Measurements from ENCODE around the gene FAAP20. TPM values are rescaled to one million over a fixed set of nuclear protein-coding genes. Genes with fewer than 3 reads are reported as not detected.

FAAP20 gene
- total RNA-seq, 1 experiment from 2014 or later: 119 TPM

DNA sequence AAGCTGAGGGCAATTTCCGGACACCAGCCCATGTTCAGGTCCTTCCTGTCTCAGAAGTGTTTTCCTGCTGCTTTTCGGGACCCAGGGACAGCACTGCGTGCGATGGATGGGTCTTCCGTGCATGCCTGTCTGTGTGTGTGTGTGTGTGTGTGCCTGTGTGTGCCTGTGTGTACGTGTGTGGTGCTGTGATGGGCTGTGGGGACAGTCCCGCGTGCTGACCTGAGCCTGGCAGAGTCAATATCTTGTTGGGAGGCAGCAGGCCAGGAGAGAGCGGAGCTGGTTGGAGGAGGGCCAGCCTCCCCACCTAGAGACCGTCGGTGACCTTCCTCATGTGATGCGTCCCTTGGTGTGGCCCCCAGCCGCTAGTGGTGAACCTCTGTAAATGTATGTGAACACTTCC, 47.2 kb upstream of the FAAP20 start:
- H3K27ac Mint-ChIP-seq: peak overlapping the region; percentile 36 to 65 (median 51); a peak in 6 of 7 replicates
- no peaks in the 10 kb centered on the region for H3K27me3 Mint-ChIP-seq (ENCODE audit: low read depth)
- no peak overlapping the region; a peak in 1 of 5 replicates for H3K4me3 Mint-ChIP-seq

More for the DNA sequence above, 47.2 kb upstream of the FAAP20 start:
- WGBS (ENCODE audit: extremely low coverage, insufficient read length, low lambda C conversion rate): no CpG with 5 or more reads among the region's 13 CpGs
- H2BK5ac ChIP-seq (ENCODE audit: insufficient read length, low read length): no peak overlapping the region
- no peak overlapping the region for H2BK12ac ChIP-seq (ENCODE audit: insufficient read length, low read depth, low read length)
- H3K9ac ChIP-seq (ENCODE audit: extremely low read depth, insufficient read length, low read length): no peak overlapping the region
- no peak overlapping the region for H3T11ph ChIP-seq (ENCODE audit: low read length)
- H2AFZ ChIP-seq (ENCODE audit: low read length): no peak overlapping the region
- H3K9me3 Mint-ChIP-seq: no peaks in the 10 kb centered on the region
- H3K18ac ChIP-seq (ENCODE audit: insufficient read length, low read depth, low read length): peak overlapping the region; percentile 51
- no peak overlapping the region for H4K5ac ChIP-seq (ENCODE audit: insufficient read length, low read depth, low read length)
- peak overlapping the region; percentile 75; the same call in 1 of the 2 replicates for H3K14ac ChIP-seq (ENCODE audit: insufficient read depth, low read length)
- no peak overlapping the region for H3K27ac ChIP-seq (ENCODE audit: insufficient read length, low read depth, low read length)
- no peak for DNase-seq
- H2BK15ac ChIP-seq (ENCODE audit: low read depth, low read length): no peak overlapping the region
- no peaks in the 10 kb centered on the region for H3K27me3 ChIP-seq (ENCODE audit: insufficient read depth, low read length)
- H3K79me1 ChIP-seq (ENCODE audit: insufficient read depth, low read depth, low read length, poor library complexity, severe bottlenecking): peaks cover 2% of the 10 kb centered on the region
- H4K8ac ChIP-seq (replicated peaks; ENCODE audit: insufficient read length, low read depth, low read length): no peak overlapping the region
- TF ChIP-seq, protein P1, sequence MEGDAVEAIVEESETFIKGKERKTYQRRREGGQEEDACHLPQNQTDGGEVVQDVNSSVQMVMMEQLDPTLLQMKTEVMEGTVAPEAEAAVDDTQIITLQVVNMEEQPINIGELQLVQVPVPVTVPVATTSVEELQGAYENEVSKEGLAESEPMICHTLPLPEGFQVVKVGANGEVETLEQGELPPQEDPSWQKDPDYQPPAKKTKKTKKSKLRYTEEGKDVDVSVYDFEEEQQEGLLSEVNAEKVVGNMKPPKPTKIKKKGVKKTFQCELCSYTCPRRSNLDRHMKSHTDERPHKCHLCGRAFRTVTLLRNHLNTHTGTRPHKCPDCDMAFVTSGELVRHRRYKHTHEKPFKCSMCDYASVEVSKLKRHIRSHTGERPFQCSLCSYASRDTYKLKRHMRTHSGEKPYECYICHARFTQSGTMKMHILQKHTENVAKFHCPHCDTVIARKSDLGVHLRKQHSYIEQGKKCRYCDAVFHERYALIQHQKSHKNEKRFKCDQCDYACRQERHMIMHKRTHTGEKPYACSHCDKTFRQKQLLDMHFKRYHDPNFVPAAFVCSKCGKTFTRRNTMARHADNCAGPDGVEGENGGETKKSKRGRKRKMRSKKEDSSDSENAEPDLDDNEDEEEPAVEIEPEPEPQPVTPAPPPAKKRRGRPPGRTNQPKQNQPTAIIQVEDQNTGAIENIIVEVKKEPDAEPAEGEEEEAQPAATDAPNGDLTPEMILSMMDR (conservative IDR thresholded peaks at IDR 0.05): no peak
- no peak overlapping the region for H4K91ac ChIP-seq (ENCODE audit: insufficient read length, low read depth, low read length)
- H3K4ac ChIP-seq (ENCODE audit: low read depth, low read length): no peak overlapping the region
- H2BK120ac ChIP-seq (ENCODE audit: low read depth, low read length, poor library complexity, severe bottlenecking): peak overlapping the region; percentile 42
- no peak overlapping the region for H2AK5ac ChIP-seq (ENCODE audit: insufficient read length, low read length)
- H3K79me2 ChIP-seq (ENCODE audit: insufficient read depth, low read length): peaks cover 67% of the 10 kb centered on the region
- H4K20me1 ChIP-seq (ENCODE audit: control insufficient read depth, insufficient read depth, insufficient read length): peaks cover 3% of the 10 kb centered on the region
- H3K9me3 ChIP-seq (ENCODE audit: control insufficient read depth, low read depth, low read length): no peaks in the 10 kb centered on the region
- H3K23ac ChIP-seq (ENCODE audit: insufficient read length, low read depth, low read length): no peak overlapping the region
- no peaks in the 10 kb centered on the region; the same call in 1 of the 2 replicates for H3K4me1 ChIP-seq (ENCODE audit: insufficient read depth, low read length)
- peaks cover 38 to 45% of the 10 kb centered on the region in 2 experiments for H3K4me1 Mint-ChIP-seq
- no peak overlapping the region for H2BK20ac ChIP-seq (ENCODE audit: low read depth, low read length, poor library complexity, severe bottlenecking)
- H3K23me2 ChIP-seq (ENCODE audit: insufficient read length, low read depth, low read length, poor library complexity, severe bottlenecking): no peaks in the 10 kb centered on the region
- no peak overlapping the region for H3K4me2 ChIP-seq (ENCODE audit: insufficient read depth, insufficient read length, low read length)
- H3K56ac ChIP-seq (ENCODE audit: insufficient read length, low read depth, low read length): no peak overlapping the region
- H3K36me3 Mint-ChIP-seq (ENCODE audit: insufficient read depth in 1 of 3, low read depth in 3 of 3): peaks cover 13 to 32% (median 23%) of the 10 kb centered on the region in 3 experiments

All from H9 (cell line).